Stimulated activated effector memory CD8-positive, alpha-beta T cell treated with anti-CD3 and anti-CD28 coated beads, Interleukin-12 subunit alpha, Interleukin-12 subunit beta, amount 100 ng/mL, for 72 hours (primary cell): Measurements from ENCODE around the gene KRTAP4-16.
"Not testable (repeated sequence)": the region's sequence is repeated elsewhere in the genome, so short reads cannot be mapped to it uniquely, and the experiment has no call there.

Experiments
- ATAC-seq: fragments of 150-1000 bp; cut with Tn5 transposase; 2 replicates; pipeline ENCODE4 v1.10.0; 2021
- DNase-seq, 2 donors: peaks; one replicate each; pipeline ENCODE4 v3.0.0; 2021 to 2022; ENCODE audit warnings: low spot score in 2 of 2
- H3K27ac Mint-ChIP-seq: one replicate; pipeline ENCODE4 v1.8.0; 2022; ENCODE audit warnings: mild to moderate bottlenecking, mixed read lengths
- H3K36me3 Mint-ChIP-seq: one replicate; pipeline ENCODE4 v1.8.0; 2022; ENCODE audit warnings: mild to moderate bottlenecking, mixed read lengths
- H3K4me1 Mint-ChIP-seq: one replicate; pipeline ENCODE4 v1.8.0; 2022; ENCODE audit warnings: mixed read lengths
- H3K4me3 Mint-ChIP-seq: one replicate; pipeline ENCODE4 v1.8.0; 2022; ENCODE audit warnings: mild to moderate bottlenecking, mixed read lengths
- H3K9me3 Mint-ChIP-seq: one replicate; pipeline ENCODE4 v1.8.0; 2022; ENCODE audit warnings: mixed read lengths

Gene KRTAP4-16

GRCh38 chr17:41126412-41126811, 24.4 kb upstream of the KRTAP4-16 start:
- Mint-ChIP-seq H3K36me3 (no peaks in the 10 kb centered on the region), H3K4me3 (no peak overlapping the region), H3K9me3 (no peaks in the 10 kb centered on the region), H3K27ac (no peak overlapping the region), H3K4me1 (peaks cover 16% of the 10 kb centered on the region)
- ATAC-seq (no peak), DNase-seq (no peak)

GRCh38 chr17:41125064-41125463, 23.1 kb upstream of the KRTAP4-16 start:
- Mint-ChIP-seq H3K27ac (no peak overlapping the region), H3K9me3 (no peaks in the 10 kb centered on the region), H3K36me3 (no peaks in the 10 kb centered on the region), H3K4me1 (peaks cover 23% of the 10 kb centered on the region), H3K4me3 (no peak overlapping the region)
- DNase-seq (no peak), ATAC-seq (no peak)

- not testable (repeated sequence) for H3K9me3 Mint-ChIP-seq, H3K27ac Mint-ChIP-seq, DNase-seq, H3K4me3 Mint-ChIP-seq, H3K36me3 Mint-ChIP-seq
- ATAC-seq, result peak; percentile 54
- peaks cover 26% of the 10 kb centered on the region for H3K4me1 Mint-ChIP-seq
Observed at GRCh38 chr17:41123991-41124371, 22.0 kb upstream of the KRTAP4-16 start, which contains the start of gene KRTAP4-12. TSS of gene KRTAP4-12 (minus strand) at chr17:41124182. CDS start at chr17:41124122, 60 bp downstream.

- H3K36me3 Mint-ChIP-seq, H3K9me3 Mint-ChIP-seq, H3K4me3 Mint-ChIP-seq, ATAC-seq, H3K27ac Mint-ChIP-seq, DNase-seq: not testable (repeated sequence)
- peaks cover 26% of the 10 kb centered on the region for H3K4me1 Mint-ChIP-seq
Observed at GRCh38 chr17:41123292-41123990, 21.4 kb upstream of the KRTAP4-16 start.

- H3K36me3 Mint-ChIP-seq, result no peaks in the 10 kb centered on the region
- no peaks in the 10 kb centered on the region for H3K9me3 Mint-ChIP-seq
- DNase-seq, result no peak
- no peak overlapping the region for H3K27ac Mint-ChIP-seq
- no peak overlapping the region for H3K4me3 Mint-ChIP-seq
- ATAC-seq, result no peak
- H3K4me1 Mint-ChIP-seq, result peaks cover 32% of the 10 kb centered on the region
Observed at GRCh38 chr17:41121742-41122141, 19.7 kb upstream of the KRTAP4-16 start.

GRCh38 chr17:41119696-41120690, 18.0 kb upstream of the KRTAP4-16 start:
- H3K4me1 Mint-ChIP-seq, result peaks cover 37% of the 10 kb centered on the region
- ATAC-seq, H3K27ac Mint-ChIP-seq, H3K4me3 Mint-ChIP-seq, H3K9me3 Mint-ChIP-seq, H3K36me3 Mint-ChIP-seq, DNase-seq: not testable (repeated sequence)

GRCh38 chr17:41118721-41119120, 16.7 kb upstream of the KRTAP4-16 start:
- no peaks in the 10 kb centered on the region for H3K36me3 Mint-ChIP-seq
- H3K4me1 Mint-ChIP-seq, result peaks cover 30% of the 10 kb centered on the region
- ATAC-seq, result no peak
- H3K4me3 Mint-ChIP-seq, result no peak overlapping the region
- no peak overlapping the region for H3K27ac Mint-ChIP-seq
- no peak for DNase-seq
- no peaks in the 10 kb centered on the region for H3K9me3 Mint-ChIP-seq

GRCh38 chr17:41117846-41118386, 15.9 kb upstream of the KRTAP4-16 start, which contains the start of gene KRTAP4-11:
TSS of gene KRTAP4-11 (minus strand) at chr17:41118373. CDS start at chr17:41118315, 58 bp downstream.
- not testable (repeated sequence) for H3K4me3 Mint-ChIP-seq, H3K27ac Mint-ChIP-seq, ATAC-seq, DNase-seq, H3K9me3 Mint-ChIP-seq, H3K36me3 Mint-ChIP-seq
- peaks cover 22% of the 10 kb centered on the region for H3K4me1 Mint-ChIP-seq

GRCh38 chr17:41116297-41116696, 14.3 kb upstream of the KRTAP4-16 start:
- Mint-ChIP-seq H3K9me3 (no peaks in the 10 kb centered on the region), H3K36me3 (no peaks in the 10 kb centered on the region), H3K4me3 (no peak overlapping the region), H3K27ac (no peak overlapping the region), H3K4me1 (peaks cover 21% of the 10 kb centered on the region)
- no peak for DNase-seq
- no peak for ATAC-seq

GRCh38 chr17:41111151-41111885, 9.3 kb upstream of the KRTAP4-16 start:
- Mint-ChIP-seq H3K9me3 (no peaks in the 10 kb centered on the region), H3K36me3 (no peaks in the 10 kb centered on the region), H3K4me1 (peaks cover under 1% of the 10 kb centered on the region), H3K27ac (no peak overlapping the region), H3K4me3 (no peak overlapping the region)
- no peak for ATAC-seq
- DNase-seq, result no peak

GRCh38 chr17:41108728-41109386, 6.8 kb upstream of the KRTAP4-16 start:
- not testable (repeated sequence) for H3K9me3 Mint-ChIP-seq, H3K4me3 Mint-ChIP-seq, H3K4me1 Mint-ChIP-seq, DNase-seq, H3K27ac Mint-ChIP-seq, ATAC-seq, H3K36me3 Mint-ChIP-seq

GRCh38 chr17:41107941-41108450, 6.0 kb upstream of the KRTAP4-16 start:
- DNase-seq, result no peak
- no peak for ATAC-seq
- Mint-ChIP-seq H3K4me3 (no peak overlapping the region), H3K4me1 (no peaks in the 10 kb centered on the region), H3K9me3 (no peaks in the 10 kb centered on the region), H3K36me3 (no peaks in the 10 kb centered on the region), H3K27ac (no peak overlapping the region)

GRCh38 chr17:41105347-41105746, 3.3 kb upstream of the KRTAP4-16 start, which contains the start of gene KRTAP4-9:
TSS of gene KRTAP4-9 (plus strand) at chr17:41105389. CDS start at chr17:41105389, 0 bp downstream.
- not testable (repeated sequence) for DNase-seq, ATAC-seq, H3K36me3 Mint-ChIP-seq, H3K9me3 Mint-ChIP-seq, H3K4me1 Mint-ChIP-seq, H3K4me3 Mint-ChIP-seq, H3K27ac Mint-ChIP-seq

GRCh38 chr17:41104386-41105038, 2.5 kb upstream of the KRTAP4-16 start:
- not testable (repeated sequence) for ATAC-seq, H3K9me3 Mint-ChIP-seq, H3K36me3 Mint-ChIP-seq, H3K4me1 Mint-ChIP-seq, H3K4me3 Mint-ChIP-seq, DNase-seq, H3K27ac Mint-ChIP-seq
